Measurements from ENCODE around the gene UCP2. TPM values are rescaled to one million over a fixed set of nuclear protein-coding genes. Genes with fewer than 3 reads are reported as not detected.
"Not testable (repeated sequence)": the region's sequence is repeated elsewhere in the genome, so short reads cannot be mapped to it uniquely, and the experiment has no call there.

UCP2 gene
- total RNA-seq, 1 donor from 2014 or later, result 338 TPM

- intact Hi-C loops (cut with micrococcal nuclease), result no loop called here
These were observed 33.4 kb downstream of the UCP2 start for GRCh38 chr11:73949246-73949645.

DNA sequence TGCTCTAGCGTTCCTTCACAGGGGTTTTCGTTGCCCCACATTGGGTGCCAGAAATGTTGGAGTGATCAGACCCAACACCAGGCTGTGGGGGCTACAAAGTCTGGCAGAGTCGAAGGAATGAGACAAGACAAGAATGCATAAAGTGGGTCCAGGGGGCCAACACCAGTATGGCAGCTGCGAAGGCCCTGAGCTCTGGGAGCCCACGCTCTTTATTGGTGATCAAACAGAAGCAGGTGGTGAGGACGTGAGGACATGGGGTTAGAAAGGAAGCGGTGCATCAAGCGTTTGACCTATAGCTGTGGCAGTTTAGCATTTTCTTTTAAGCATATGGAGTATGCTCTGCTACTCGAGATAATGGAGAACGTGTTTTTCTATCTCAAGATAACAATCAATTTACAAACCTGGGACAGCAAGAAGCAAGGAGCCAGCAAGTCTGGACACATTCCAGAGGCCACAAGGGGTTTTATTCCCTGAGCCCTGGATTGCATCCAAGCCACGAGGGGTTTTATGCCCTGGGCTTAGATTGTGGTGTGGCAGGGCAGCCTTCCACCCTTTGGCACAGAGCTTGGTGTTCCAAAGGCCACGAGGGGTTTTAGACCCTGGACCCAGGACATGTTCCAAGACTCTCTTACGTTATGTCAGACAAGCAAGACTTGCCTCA is 35.7 kb downstream of the UCP2 start:
- intact Hi-C loops (cut with micrococcal nuclease), result no loop called here

- intact Hi-C loops (cut with micrococcal nuclease), result no loop called here
These were observed 37.2 kb downstream of the UCP2 start for GRCh38 chr11:73945396-73945795.

DNA sequence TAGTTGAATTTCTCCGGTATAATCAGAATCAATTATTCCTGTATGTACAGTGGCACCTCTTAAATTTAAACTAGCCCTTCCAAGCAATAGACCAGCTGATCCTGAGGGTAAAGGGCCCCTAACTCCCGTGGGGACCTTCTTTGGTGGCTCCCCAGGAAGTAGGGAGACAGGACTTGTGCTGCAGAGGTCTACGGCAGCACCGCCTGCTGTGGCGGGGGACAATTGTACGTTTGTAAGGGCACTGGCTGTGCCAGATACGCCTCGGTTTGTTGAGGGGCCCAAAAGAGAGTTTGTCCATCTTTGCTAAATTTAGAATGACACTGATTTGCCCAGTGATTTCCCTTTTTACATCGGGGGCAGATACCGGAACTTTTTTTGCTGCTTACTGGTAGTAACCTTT is 37.7 kb downstream of the UCP2 start:
- intact Hi-C loops (cut with micrococcal nuclease), result no loop called here

DNA sequence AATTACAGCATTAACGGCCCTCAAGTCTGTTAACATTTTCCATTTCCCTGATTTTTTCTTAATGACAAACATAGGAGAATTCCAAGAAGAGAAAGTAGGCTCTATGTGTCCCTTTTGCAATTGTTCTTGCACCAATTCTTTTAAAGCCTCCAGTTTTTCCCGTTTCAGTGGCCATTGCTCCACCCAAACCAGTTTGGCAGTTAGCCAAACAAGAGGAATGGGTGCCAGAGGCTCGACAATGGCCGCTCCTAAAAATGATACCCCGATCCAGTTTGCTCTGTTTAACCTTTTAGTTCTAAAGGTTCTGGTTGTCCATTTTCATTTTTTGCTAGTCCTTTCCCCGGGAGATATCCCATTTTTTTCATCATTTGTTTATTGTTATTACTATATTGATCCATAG is 38.6 kb downstream of the UCP2 start:
- intact Hi-C loops (cut with micrococcal nuclease), result no loop called here

GRCh38 chr11:73942010-73942409 is 40.6 kb downstream of the UCP2 start:
- intact Hi-C loops (cut with micrococcal nuclease), result no loop called here

- intact Hi-C loops (cut with micrococcal nuclease), result no loop called here
These were observed 41.7 kb downstream of the UCP2 start for GRCh38 chr11:73940801-73941570.

- intact Hi-C loops (cut with micrococcal nuclease), result no loop called here
These were observed 43.5 kb downstream of the UCP2 start for GRCh38 chr11:73939096-73939495.

- intact Hi-C loops (cut with micrococcal nuclease), result not testable (repeated sequence)
These were observed 46.6 kb downstream of the UCP2 start for GRCh38 chr11:73936047-73936446.

- intact Hi-C loops (cut with micrococcal nuclease), result no loop called here
These were observed 49.9 kb downstream of the UCP2 start for GRCh38 chr11:73932781-73933180.

- intact Hi-C loops (cut with micrococcal nuclease), result no loop called here
These were observed 50.7 kb downstream of the UCP2 start for GRCh38 chr11:73931951-73932350.

- intact Hi-C loops (cut with micrococcal nuclease), result no loop called here
These were observed 51.5 kb downstream of the UCP2 start for GRCh38 chr11:73931039-73931645.

- intact Hi-C loops (cut with micrococcal nuclease), result no loop called here
These were observed 53.3 kb downstream of the UCP2 start for GRCh38 chr11:73929388-73929787.

Other genes with a start within 250 kb of the UCP2 start
- 76.5 and 79.7 TPM in 2 replicates for gene RAB6A, start 221.8 kb downstream of the UCP2 start, total RNA-seq
- gene MRPL48, start 195.0 kb downstream of the UCP2 start, total RNA-seq, result 58.3 and 64.2 TPM in 2 replicates
- gene COA4, start 106.0 kb downstream of the UCP2 start, total RNA-seq, result 68.3 and 70.4 TPM in 2 replicates
- 20.6 and 21.1 TPM in 2 replicates for gene PAAF1, start 105.8 kb downstream of the UCP2 start, total RNA-seq
- gene DNAJB13, start 31.8 kb downstream of the UCP2 start, total RNA-seq, result 0.14 and 0.57 TPM in 2 replicates
- 2.7 and 3.6 TPM in 2 replicates for gene UCP3, start 26.2 kb upstream of the UCP2 start, total RNA-seq
- gene C2CD3, start 188.2 kb upstream of the UCP2 start, total RNA-seq, result 41.1 and 45.5 TPM in 2 replicates
- gene PPME1, start 188.4 kb upstream of the UCP2 start, total RNA-seq, result 29.7 and 33.7 TPM in 2 replicates

Data from T-helper 2 cell treated with Interferon-gamma antibody and Interleukin-4, amounts not matched to agents 100 ng/mL and 5 ng/mL, for 36 hours (primary cell).